HG03457 (cell line): ENCODE measurements around the gene ANKRD36.
A peak's percentile ranks its signal among the peaks of the same experiment; 100 is the strongest.
"Not testable (repeated sequence)": the region's sequence is repeated elsewhere in the genome, so short reads cannot be mapped to it uniquely, and the experiment has no call there.

Source experiments
- ATAC-seq: cut with Tn5 transposase; IDR thresholded peaks from one replicate; pipeline ENCODE4 v1.9.1; 2021; ENCODE audit warnings: moderate number of reproducible peaks; ENCODE audit not compliant: unreplicated experiment

The ANKRD36 gene

GRCh38 chr2:97113050-97113881 is at the start of gene ANKRD36:
TSS of gene ANKRD36 (plus strand) at chr2:97113153. CDS start at chr2:97113740, 587 bp downstream.
- peak; percentile 77 for ATAC-seq

- ATAC-seq, result not testable (repeated sequence)
Observed at GRCh38 chr2:97066030-97066429, 46.9 kb upstream of the ANKRD36 start.

GRCh38 chr2:97067279-97068004 is 45.5 kb upstream of the ANKRD36 start:
- ATAC-seq, result no peak

GRCh38 chr2:97068074-97068473 is 44.9 kb upstream of the ANKRD36 start:
- no peak for ATAC-seq

GRCh38 chr2:97068722-97069121 is 44.2 kb upstream of the ANKRD36 start:
- ATAC-seq, result not testable (repeated sequence)

GRCh38 chr2:97070915-97071314 is 42.0 kb upstream of the ANKRD36 start:
- ATAC-seq, result not testable (repeated sequence)

- not testable (repeated sequence) for ATAC-seq
Observed at GRCh38 chr2:97077213-97077612, 35.7 kb upstream of the ANKRD36 start.

GRCh38 chr2:97080855-97081254 is 32.1 kb upstream of the ANKRD36 start:
- ATAC-seq, result not testable (repeated sequence)

- not testable (repeated sequence) for ATAC-seq
Observed at GRCh38 chr2:97082206-97082605, 30.7 kb upstream of the ANKRD36 start.

- ATAC-seq, result not testable (repeated sequence)
Observed at GRCh38 chr2:97083516-97083915, 29.4 kb upstream of the ANKRD36 start.

- ATAC-seq, result not testable (repeated sequence)
Observed at GRCh38 chr2:97085093-97085492, 27.9 kb upstream of the ANKRD36 start.

- not testable (repeated sequence) for ATAC-seq
Observed at GRCh38 chr2:97088706-97089105, 24.2 kb upstream of the ANKRD36 start.

- not testable (repeated sequence) for ATAC-seq
Observed at GRCh38 chr2:97092946-97093345, 20.0 kb upstream of the ANKRD36 start.

GRCh38 chr2:97093983-97094771 is 18.8 kb upstream of the ANKRD36 start:
- peak; percentile 6 for ATAC-seq

GRCh38 chr2:97094772-97095611 is 18.0 kb upstream of the ANKRD36 start, which contains the start of gene FAHD2B:
TSS of gene FAHD2B (minus strand) at chr2:97094882. CDS start at chr2:97091706, 3,176 bp downstream.
- peak; percentile 81 for ATAC-seq

- no peak for ATAC-seq
Observed at GRCh38 chr2:97095661-97096060, 17.3 kb upstream of the ANKRD36 start.

GRCh38 chr2:97098786-97099372 is 14.1 kb upstream of the ANKRD36 start:
- not testable (repeated sequence) for ATAC-seq

GRCh38 chr2:97106878-97107277 is 6.1 kb upstream of the ANKRD36 start:
- ATAC-seq, result not testable (repeated sequence)

GRCh38 chr2:97111246-97111645 is 1.7 kb upstream of the ANKRD36 start:
- not testable (repeated sequence) for ATAC-seq
